Renal cortex interstitium (tissue), 11 donors: ENCODE measurements around the gene RAP1GAP. TPM values are rescaled to one million over a fixed set of nuclear protein-coding genes. Genes with fewer than 3 reads are reported as not detected.
A peak's percentile ranks its signal among the peaks of the same experiment; 100 is the strongest.

Experiments used
- DNase-seq, 11 donors: peaks; one replicate each; pipeline ENCODE4 v3.0.0-alpha.2; 2013; ENCODE audit warnings: low read depth in 9 of 11, low spot score in 4 of 11; ENCODE audit errors: extremely low read depth in 1 of 11
- polyA plus RNA-seq, 3 donors: library from polyadenylated mRNA; unstranded; fragments of 120-200 nt; gene quantifications; one replicate each; pipeline ENCODE4 v1.2.1, GENCODE V29; 2013; ENCODE audit not compliant: insufficient read length in 3 of 3

Gene RAP1GAP
- polyA plus RNA-seq, 3 donors = 16.6 to 24.4 (median 19.2) TPM

DNA sequence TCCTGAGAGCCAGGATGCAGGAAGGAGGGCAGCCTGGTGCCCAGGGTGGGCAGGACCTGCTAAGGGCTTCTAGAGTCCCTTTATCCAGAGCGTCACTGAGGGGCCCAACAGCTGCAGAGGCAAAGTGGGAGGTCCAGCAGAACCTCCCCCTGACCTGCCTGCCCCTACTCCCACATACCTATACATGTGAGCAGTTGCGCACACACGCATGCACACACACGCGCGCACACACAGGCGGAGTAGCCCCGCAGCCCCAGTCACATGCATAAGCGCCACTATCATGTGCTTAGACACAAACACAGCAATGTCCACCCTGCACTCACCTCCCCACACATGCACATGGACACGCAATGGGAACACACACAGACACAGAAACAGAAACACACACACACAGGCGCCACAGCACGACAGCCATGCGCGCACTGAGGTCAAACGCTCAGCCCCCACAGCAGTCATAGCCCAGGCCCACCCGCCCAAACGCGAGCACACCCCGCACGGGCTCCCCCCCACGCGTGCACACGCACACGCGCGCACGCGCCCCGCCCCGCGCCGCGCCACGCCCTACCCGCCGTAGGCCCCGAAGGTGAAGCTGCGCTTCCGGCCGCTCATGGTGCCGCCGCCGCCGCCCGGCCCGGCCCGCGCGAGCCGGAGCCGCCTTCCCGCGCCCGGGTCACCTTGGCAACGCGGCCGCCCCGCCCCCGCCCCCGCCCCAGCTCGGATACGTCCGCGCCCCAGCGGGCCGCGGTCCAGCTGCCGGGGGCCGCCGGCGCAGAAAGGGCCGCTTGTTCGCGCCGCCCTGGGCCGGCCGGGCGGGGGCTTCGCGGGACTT is 17.7 kb downstream of the RAP1GAP start:
- no peak for DNase-seq

DNA sequence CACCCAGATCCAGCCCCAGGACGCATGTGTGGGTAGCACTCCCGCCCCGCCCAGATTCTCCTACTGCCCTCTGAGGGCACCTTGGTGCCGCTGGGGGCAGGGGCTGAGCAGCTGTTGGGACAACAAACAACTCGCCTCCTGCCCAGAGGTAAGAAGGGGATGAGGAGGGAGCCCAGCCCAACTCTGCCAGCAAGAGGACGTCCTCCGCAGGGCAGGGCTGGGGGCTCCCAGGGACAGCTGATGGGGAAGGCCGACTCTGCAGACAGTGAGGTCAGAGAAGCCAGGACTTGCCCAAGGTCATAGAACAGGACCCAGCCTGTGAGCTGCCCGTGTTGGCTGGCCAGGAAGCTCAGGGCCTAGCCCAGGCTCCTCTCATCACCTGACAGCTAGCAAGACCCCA is 18.8 kb downstream of the RAP1GAP start:
- DNase-seq = no peak

DNA sequence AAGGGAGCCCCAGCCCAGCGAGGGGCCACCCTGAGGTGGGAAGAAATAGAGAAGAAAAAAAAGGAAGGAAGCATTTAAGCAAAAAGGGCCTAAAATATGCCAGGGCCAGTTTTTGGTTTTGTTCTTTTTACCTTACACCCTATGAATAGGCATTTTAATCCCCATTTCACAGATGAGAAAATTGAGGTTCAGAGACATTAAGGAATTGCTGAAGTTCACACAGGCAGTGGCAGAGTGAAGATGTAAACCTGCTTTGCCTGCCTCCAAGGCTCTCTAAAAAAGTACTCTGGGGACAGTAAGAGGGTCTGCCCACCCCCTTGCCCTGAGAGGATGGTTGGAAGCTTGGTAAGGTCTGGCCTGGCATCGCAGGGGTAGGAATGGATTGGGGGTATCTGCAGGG is 19.8 kb downstream of the RAP1GAP start:
- DNase-seq = no peak

DNA sequence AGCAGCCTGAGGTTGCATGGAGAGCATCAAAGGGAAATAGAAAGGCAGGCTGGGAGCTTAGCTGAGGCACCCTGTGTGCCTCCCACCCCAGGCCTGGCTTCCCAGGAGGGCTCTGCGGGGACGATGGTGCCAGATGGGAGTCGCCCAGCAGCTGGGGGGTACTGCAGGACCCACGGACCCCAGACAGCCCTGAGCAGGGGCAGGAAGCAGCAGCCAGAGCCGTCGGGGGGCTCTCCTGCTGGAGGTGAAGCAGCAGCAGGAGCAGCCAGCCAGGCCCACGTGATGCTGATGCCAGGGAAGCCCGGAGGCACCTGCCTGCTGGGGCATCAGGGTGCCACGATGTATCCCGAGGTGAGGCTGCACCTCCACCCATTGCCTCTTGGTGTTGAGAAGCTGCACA is 20.4 kb downstream of the RAP1GAP start:
- no peak for DNase-seq

DNA sequence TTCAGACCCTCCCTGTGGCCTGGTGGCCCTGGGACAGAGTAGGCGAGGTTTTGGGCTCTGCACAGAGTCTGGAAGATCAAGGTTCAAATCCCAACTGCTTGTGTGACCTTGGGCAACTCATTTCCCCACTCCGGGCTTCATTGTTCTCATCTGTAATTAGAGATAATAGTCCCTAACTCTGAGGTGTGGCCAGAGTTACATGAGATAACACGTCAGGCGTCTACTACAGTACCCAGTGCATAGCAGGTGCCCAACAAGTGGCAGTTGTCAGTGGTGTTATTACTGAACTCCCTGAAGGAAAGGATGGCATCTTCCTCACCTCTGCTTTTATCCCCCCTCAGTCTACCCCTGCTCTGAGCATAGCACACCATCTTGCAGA is 20.8 kb downstream of the RAP1GAP start:
- no peak for DNase-seq

DNA sequence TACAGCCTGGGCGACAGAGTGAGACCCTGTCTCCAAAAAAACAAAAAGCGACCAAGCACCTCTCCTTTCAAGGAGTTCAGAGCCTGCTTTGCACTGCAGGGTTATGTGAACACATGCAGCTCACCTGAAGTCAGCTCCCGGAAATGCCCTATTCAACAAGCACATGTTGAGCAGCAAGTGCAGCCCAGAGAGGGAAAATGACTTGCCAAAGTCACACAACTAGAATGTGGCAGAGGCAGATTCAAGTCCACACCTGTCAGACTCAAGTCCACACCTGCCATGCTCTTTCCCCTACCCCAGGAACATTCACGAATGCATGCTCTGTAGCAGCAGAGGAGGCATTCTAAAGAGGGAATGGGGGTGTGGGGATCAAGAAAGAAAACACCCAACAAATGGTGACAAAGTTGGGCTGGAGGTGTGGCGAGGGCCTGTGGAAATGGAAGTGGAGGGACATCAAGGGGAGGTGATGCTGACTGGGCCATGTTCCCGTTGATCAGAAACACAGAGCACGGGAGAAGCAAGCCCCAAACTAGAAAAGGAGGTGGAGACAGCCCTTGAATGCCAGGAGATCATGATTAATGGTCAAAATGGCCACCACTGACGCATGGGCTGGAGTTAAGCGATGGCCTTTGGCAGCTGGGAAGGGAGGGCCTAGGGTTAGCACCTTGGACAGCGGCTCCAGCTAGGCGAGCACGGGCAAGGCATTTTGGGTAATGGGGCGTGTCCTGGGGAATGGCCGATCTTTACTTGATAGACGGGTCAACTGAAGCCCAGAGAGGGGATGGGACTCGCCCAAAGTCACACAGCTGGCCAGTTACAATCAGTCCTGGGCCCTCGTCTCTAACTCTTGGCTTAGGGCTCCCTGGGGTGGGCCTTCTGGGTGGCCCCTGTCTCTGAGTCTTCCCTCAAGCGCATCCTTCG is 21.5 kb downstream of the RAP1GAP start:
- DNase-seq = peak in 5 of 11 donors; percentile 50 to 80 (median 74)

DNA sequence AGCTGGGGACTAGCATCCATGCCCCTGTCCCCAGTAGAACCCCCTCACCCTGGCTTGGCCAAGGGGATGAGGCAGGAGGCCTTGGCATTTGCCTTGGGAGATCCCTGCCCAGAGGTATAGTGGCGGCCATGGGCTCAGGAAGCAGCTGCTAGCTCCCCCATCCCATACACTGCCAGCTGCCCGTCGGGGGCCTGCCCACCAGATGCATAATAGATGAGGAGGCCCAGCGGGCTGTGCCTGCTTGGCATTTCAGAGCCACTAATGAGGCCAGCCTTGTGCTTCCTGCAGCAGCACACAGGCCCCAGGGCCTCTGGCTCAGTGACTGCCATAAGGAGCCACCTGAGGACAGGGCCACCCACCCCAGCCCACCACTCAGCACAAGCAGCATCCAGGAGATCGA is 23.6 kb downstream of the RAP1GAP start:
- DNase-seq = no peak

DNA sequence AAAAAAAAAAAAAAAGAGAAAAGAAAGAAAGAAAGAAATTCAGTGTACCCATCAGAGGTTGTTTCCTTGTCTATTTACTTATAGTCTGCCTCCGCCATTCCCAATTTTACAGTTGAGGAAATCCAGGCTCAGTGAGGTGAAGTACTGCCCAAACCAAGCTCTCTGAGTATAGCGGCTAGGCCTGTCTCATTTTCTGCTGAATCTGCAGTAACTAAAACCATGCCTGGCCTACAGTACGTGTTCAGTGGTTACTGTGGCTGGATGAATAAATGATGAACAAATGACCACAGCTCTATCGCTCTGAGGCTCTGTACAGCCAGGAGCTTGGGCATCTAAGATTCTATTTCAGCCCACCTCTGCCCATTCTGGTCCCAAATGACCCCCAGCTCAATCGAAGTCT is 24.3 kb downstream of the RAP1GAP start:
- DNase-seq = no peak

DNA sequence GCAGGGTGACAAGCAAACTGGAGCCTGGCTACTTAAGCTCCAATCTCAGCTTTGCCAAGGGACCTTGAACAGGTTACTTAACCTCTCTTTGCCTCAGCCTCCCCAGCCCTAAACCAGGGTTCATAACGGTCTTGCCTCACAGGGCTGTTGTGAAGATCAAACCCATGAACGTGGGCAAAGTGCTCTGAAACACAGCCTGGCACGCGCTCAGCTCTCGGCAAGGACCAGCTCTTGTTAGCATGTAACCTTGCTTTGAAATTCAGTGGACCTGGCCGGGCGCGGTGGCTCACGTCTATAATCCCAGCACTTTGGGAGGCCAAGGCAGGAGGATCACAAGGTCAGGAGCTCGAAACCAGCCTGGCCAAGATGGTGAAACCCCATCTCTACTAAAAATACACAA is 24.8 kb downstream of the RAP1GAP start:
- DNase-seq = no peak

DNA sequence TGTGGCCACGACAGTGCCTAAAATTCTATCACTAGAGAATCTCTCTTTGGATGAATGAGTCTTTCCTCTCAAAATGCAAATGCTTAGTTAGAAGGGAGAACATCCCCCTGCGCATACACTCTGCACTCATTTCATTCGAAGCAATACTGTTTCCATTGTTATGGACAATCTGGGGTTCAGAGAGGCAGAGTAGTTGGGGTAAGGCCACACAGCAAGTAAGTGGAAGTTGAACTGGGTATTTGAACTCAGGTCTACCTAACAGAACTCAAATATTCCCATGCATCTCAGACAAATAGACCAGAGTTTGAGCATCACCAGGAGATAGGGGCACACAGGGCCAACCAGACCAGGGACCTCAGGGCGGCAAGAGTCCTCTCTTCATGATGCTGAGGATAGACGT is 25.5 kb downstream of the RAP1GAP start:
- DNase-seq = no peak

DNA sequence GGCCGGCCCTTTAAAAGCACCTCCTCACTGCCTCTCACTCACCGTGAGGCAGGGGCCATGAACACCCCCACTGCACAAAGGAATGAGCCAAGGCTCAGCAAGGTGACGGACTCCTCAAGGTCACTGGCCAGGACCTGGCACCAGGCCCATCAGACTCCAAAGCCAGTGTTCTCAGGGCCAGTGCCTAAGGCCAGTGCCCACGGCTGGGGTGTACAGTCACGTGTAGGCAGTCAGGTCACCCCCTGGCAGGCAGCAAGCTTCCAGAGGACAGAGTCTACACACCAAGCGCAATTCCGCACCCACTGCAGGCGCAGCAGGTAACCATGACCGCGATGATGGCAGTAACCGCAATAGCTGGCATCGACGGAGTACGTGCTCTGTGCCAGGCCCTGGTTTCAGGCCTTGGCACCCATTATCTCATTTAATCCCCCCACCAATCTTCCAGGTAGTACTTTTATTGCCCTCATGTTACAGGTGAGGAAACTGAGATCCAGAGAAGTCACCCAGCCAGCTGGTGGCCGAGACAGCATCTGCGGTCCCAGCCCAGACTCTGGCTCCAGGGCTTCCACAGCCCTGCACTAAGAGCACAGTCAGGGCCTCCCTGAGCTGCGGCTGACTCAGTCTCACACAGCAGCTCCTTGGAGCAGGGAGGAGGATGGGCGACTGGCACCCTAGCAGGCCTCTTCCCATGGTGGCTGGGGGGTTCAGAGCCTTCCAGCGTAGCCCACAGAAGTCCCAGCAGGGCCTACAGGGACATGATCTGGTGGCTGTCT is 27.0 kb downstream of the RAP1GAP start:
- DNase-seq = no peak

DNA sequence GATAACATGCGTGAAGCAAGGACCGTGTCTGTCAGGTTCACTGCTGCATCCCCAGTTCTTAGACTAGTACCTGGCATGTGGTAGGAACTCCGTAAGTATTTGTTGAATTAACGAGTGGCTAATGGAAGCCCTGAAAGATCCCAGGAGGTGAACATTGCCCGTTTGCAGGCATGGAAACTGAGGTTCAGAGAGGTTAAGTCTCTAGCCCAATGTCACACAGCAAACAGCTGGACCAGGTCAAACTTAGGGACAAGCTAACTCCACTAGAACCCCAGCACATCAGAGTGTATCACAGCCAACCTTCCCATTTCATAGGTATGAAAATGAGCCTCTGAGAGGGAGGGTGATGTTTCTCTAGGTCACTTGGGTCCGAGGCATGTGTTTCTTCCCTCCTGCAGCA is 27.6 kb downstream of the RAP1GAP start:
- no peak for DNase-seq

DNA sequence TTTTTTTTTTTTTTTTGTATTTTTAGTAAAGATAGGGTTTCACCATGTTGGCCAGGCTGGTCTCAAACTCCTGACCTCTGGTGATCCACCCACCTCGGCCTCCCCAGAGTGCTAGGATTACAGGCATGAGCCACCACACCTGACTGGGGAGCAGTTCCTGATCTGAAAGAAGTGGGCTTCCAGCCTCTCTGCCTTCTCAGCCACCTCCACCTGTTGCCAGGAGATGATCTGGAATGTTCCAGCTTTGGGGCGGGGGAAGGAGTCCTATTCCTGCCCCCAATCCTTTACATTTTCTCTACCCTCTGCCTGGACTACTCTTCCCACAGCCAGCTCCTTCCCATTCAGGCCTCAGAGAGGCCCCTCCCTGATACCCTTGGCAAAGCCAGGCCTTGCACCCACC is 28.1 kb downstream of the RAP1GAP start:
- no peak for DNase-seq

DNA sequence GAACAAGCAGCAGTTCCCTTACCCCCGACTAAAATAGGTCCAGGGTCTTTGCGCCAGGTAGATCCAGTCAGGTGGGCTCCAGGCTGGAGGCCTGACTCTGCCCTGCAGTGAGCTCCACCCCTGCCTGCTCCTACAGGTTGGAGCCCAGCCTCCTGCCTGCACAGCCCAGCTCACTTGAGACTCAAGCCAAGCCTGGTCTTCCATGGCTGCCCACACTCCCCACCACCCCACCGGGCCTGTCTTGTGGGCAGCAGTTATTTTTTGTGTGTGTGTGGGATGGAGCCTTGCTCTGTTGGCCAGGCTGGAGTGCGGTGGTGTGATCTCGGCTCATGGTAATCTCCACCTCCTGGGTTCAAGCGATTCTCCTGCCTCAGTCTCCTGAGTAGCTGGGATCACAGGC is 28.5 kb downstream of the RAP1GAP start:
- DNase-seq = no peak

DNA sequence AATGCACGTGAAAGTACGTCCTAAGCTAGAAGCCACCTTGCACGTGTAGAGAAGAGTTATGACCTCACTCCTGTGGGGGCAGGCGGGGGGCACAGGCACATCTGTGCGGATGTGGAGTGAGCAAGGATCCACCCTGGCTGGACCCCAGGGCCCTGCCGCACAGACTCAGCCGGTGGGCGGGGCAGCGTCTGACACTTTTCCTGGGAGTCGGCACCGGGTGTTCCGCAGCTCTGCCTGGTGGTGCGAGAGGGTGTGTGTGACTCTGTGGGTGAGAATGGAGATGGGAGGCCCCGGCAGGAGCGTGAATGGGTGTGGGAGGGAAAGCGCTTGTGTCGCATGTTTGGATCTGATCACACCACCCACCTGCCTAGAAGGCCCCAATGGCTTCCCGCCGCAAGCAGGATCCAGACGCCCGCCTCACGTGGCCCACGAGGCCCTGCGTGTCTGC is 29.5 kb downstream of the RAP1GAP start:
- no peak for DNase-seq

DNA sequence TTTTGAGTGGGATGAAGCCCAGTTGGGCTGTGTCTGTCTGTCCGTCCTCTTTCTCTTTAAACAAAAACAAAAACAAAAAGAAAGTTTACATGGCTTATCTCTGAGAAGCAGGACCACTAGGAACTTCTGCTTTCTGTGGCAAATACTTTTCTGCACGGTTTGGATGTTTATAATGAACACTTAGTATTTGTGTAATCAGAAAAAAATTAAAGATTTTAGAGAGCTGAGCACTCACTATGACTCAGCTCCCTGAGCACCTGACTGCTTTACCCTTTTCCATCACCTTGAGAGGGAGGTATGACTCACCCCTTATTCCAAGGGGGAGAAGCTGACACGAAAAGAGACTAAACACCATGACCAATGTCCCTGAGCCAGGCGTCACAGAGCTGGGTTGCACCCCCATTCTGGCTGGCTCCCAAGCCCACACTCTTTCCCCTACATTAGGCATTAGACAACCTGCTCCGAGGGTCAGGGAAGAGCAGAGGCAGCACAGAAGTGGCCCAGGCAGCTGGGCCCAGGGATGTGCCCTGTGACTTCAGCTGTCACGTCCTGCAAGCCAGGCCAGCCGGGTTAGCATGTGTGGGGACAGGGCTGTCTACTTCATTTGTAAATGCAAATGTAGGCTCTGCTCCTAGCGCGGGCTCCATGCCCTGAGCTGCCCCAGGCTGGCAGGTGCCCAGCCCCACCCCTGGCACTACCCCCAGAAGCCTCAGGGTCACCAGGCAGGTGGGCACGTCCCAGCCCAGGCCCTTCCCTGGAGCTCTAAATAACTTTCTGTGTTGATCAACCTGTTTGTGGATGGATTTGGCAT is 30.4 kb downstream of the RAP1GAP start:
- no peak for DNase-seq

DNA sequence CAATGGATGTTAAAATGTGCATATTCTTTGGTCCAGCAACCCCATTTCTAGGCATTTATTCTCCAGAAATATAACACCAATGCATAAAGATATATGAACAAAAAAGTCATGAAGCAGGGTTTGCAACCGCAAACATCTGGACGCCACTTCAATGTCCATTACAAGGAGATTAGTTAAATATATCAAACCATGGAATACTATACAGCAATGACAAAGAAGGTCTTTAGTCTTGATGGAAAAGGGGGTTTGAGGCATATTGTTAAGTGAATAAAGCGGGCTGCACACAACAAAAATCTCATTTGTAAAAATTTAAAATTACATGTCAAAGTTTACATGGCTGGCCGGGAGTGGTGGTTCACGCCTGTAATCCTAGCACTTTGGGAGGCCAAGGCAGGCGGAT is 31.6 kb downstream of the RAP1GAP start:
- DNase-seq = no peak

DNA sequence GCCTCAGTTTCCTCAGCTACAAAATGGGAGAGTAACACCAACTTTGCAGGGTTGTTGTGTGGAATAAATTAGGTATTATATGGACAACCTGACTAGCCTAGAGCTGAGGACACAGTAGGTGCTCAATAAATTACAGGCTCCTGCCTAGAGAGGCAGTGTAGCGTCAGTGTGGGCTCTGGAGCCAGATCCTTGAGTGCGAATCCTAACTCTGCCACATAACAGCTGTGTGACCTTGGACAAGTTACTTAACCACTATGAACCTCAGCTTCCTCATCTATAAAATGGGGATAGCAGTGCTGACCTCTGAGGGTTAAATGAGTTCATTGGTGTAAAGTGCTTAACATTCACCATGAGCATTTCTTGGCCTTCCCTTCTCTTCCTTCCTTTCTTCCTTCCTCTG is 33.1 kb downstream of the RAP1GAP start:
- no peak for DNase-seq
